ENCODE measurements around the gene SLX4IP.

GRCh38 chr20:10654630-10655029 is 219.5 kb downstream of the SLX4IP start:
- TF ChIP-seq CTCF (IDR thresholded peaks at IDR 0.05) = no peak
- no peak for TF ChIP-seq POLR2A (IDR thresholded peaks at IDR 0.05)
- peak; percentile 87 for TF ChIP-seq POLR2AphosphoS5 (IDR thresholded peaks at IDR 0.05)

All from prostate gland (tissue), 2 donors.